Measurements from ENCODE around the gene SHF.

The SHF gene

DNA sequence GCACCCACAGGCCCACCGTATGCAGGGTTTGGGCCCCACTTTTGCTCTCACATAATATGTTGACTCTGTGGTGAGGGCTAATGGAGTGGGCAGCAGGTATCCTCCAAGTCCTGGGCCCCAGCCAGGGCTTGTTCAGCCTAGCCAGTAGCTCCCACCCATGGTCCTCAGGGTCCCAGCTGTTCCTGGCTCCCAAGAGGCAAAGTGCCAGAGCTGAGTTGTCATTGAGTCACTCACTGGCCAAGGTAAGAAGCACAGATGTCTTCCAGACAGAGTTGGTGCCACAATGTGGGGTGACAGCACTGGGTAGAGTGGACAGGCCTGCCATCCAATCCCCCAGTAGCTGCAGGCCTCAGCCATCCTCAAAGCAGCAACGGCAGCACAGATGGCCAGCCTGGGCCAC, 4.3 kb downstream of the SHF start:
- no peaks in the 10 kb centered on the region for H3K27me3 ChIP-seq (replicated peaks)
- no peak overlapping the region for H3K27ac ChIP-seq
- in situ Hi-C loops (cut with HindIII; ENCODE audit: low pct_ligation_motif_present, low sequenced_read_pairs): no loop called here
- TF ChIP-seq, protein P1, sequence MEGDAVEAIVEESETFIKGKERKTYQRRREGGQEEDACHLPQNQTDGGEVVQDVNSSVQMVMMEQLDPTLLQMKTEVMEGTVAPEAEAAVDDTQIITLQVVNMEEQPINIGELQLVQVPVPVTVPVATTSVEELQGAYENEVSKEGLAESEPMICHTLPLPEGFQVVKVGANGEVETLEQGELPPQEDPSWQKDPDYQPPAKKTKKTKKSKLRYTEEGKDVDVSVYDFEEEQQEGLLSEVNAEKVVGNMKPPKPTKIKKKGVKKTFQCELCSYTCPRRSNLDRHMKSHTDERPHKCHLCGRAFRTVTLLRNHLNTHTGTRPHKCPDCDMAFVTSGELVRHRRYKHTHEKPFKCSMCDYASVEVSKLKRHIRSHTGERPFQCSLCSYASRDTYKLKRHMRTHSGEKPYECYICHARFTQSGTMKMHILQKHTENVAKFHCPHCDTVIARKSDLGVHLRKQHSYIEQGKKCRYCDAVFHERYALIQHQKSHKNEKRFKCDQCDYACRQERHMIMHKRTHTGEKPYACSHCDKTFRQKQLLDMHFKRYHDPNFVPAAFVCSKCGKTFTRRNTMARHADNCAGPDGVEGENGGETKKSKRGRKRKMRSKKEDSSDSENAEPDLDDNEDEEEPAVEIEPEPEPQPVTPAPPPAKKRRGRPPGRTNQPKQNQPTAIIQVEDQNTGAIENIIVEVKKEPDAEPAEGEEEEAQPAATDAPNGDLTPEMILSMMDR (IDR thresholded peaks at IDR 0.05; ENCODE audit: low read depth, low read length, missing control alignments): no peak
- H3K4me3 ChIP-seq (ENCODE audit: low read depth, low read length): no peak overlapping the region
- no peaks in the 10 kb centered on the region for H3K36me3 ChIP-seq (replicated peaks)
- DNase-seq: no peak

DNA sequence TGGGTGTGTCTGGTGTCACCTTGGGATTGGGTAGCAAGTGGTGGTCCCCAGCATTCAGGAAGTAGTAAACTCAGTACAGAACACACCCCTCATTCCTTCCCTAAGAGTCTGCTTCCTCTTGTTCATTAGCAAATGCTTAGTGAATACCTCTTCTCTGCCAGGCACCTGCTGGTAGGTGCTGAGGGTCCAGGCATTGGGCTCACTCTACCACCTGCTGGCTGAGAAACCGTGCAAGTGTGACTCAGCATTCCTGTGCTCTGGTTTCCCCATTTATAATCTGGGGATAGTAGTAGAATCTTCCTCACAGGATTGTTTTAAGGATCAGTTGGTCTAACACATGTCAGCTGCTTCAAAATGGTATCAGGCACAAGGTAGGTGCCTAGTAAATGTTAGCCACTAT, 4.8 kb downstream of the SHF start:
- in situ Hi-C loops (cut with HindIII; ENCODE audit: low pct_ligation_motif_present, low sequenced_read_pairs): no loop called here

GRCh38 chr15:45181491-45182285, 6.1 kb downstream of the SHF start:
- in situ Hi-C loops (cut with HindIII; ENCODE audit: low pct_ligation_motif_present, low sequenced_read_pairs): no loop called here
- TF ChIP-seq, protein P1 (IDR thresholded peaks at IDR 0.05; ENCODE audit: low read depth, low read length, missing control alignments): no peak
- no peak overlapping the region for H3K4me3 ChIP-seq (ENCODE audit: low read depth, low read length)
- no peaks in the 10 kb centered on the region for H3K36me3 ChIP-seq (replicated peaks)
- H3K27me3 ChIP-seq (replicated peaks): no peaks in the 10 kb centered on the region
- DNase-seq: no peak
- H3K27ac ChIP-seq: no peak overlapping the region

More for the DNA sequence above, 4.8 kb downstream of the SHF start:
- TF ChIP-seq, protein P1 (IDR thresholded peaks at IDR 0.05; ENCODE audit: low read depth, low read length, missing control alignments): no peak
- Histone ChIP-seq H3K27ac (no peak overlapping the region), H3K27me3 (replicated peaks) (no peaks in the 10 kb centered on the region), H3K4me3 (ENCODE audit: low read depth, low read length) (no peak overlapping the region), H3K36me3 (replicated peaks) (no peaks in the 10 kb centered on the region)
- no peak for DNase-seq

GRCh38 chr15:45180648-45181436, 6.9 kb downstream of the SHF start:
- Histone ChIP-seq H3K4me3 (ENCODE audit: low read depth, low read length) (no peak overlapping the region), H3K27me3 (replicated peaks) (no peaks in the 10 kb centered on the region), H3K27ac (no peak overlapping the region), H3K36me3 (replicated peaks) (no peaks in the 10 kb centered on the region)
- DNase-seq: no peak
- TF ChIP-seq, protein P1 (IDR thresholded peaks at IDR 0.05; ENCODE audit: low read depth, low read length, missing control alignments): no peak
- in situ Hi-C loops (cut with HindIII; ENCODE audit: low pct_ligation_motif_present, low sequenced_read_pairs): no loop called here

- Histone ChIP-seq H3K27ac (no peak overlapping the region), H3K36me3 (replicated peaks) (no peaks in the 10 kb centered on the region), H3K4me3 (ENCODE audit: low read depth, low read length) (no peak overlapping the region), H3K27me3 (replicated peaks) (no peaks in the 10 kb centered on the region)
- TF ChIP-seq, protein P1 (IDR thresholded peaks at IDR 0.05; ENCODE audit: low read depth, low read length, missing control alignments): no peak
- in situ Hi-C loops (cut with HindIII; ENCODE audit: low pct_ligation_motif_present, low sequenced_read_pairs): no loop called here
- DNase-seq: no peak
Measured at GRCh38 chr15:45180201-45180600, 7.6 kb downstream of the SHF start.
